Sigmoid colon (tissue), 7 donors: Measurements from ENCODE around the gene MRI1. TPM values are rescaled to one million over a fixed set of nuclear protein-coding genes. Genes with fewer than 3 reads are reported as not detected.

Experiments
- DNase-seq: peaks from one replicate; pipeline ENCODE4 v3.0.0-alpha.2; 2019
- H3K27ac ChIP-seq, 4 donors: fragments of 200-600 bp; sonication (generic); one replicate each; pipeline ENCODE4 v1.5.1; 2016 to 2019; ENCODE audit warnings: mild to moderate bottlenecking in 1 of 4
- H3K27me3 ChIP-seq, 3 donors: fragments of 200-600 bp; sonication (generic); one replicate each; pipeline ENCODE4 v1.5.1; 2019; ENCODE audit warnings: mild to moderate bottlenecking in 1 of 3
- H3K36me3 ChIP-seq, 4 donors: fragments of 200-600 bp; sonication (generic); one replicate each; pipeline ENCODE4 v1.5.1; 2016 to 2019
- H3K4me1 ChIP-seq, 4 donors: fragments of 200-600 bp; sonication (generic); one replicate each; pipeline ENCODE4 v1.5.1; 2017 to 2019
- H3K4me3 ChIP-seq, 4 donors: fragments of 200-600 bp; sonication (generic); one replicate each; pipeline ENCODE4 v1.5.1; 2017 to 2019; ENCODE audit warnings: mild to moderate bottlenecking in 2 of 4, moderate library complexity in 1 of 4
- H3K9me3 ChIP-seq, 4 donors: fragments of 200-600 bp in 3 of 4; sonication (generic) in 3 of 4; one replicate each; pipeline versions ENCODE4 v1.5.1 to v1.6.1; 2013 to 2019
- CTCF ChIP-seq, 4 experiments: fragments of 450-650 bp in 3 of 4; fragments of 200-600 bp in 1 of 4; IDR thresholded peaks; one replicate each; pipeline ENCODE4 v1.5.1; 2016 to 2019; ENCODE audit warnings: antibody characterized with exemption in 4 of 4, mild to moderate bottlenecking in 3 of 4, moderate library complexity in 2 of 4
- EP300 ChIP-seq, 4 donors: sonication (generic); formaldehyde crosslinking; IDR thresholded peaks; one replicate each; pipeline ENCODE4 v1.6.1; 2017; ENCODE audit warnings: antibody characterized with exemption in 4 of 4
- POLR2A ChIP-seq, 2 donors: fragments of 450-650 bp; IDR thresholded peaks; one replicate each; pipeline ENCODE4 v1.6.1; 2016; ENCODE audit warnings: antibody characterized with exemption in 2 of 2, mild to moderate bottlenecking in 2 of 2, moderate library complexity in 2 of 2
- POLR2AphosphoS5 ChIP-seq, 4 donors: sonication (generic); formaldehyde crosslinking; IDR thresholded peaks; one replicate each; pipeline ENCODE4 v1.6.1; 2017; ENCODE audit warnings: antibody characterized with exemption in 4 of 4
- WGBS, 2 donors: extraction: QIAGEN DNeasy Blood & Tissue Kit; methylation state at CpG; one replicate each; pipeline ENCODE4 v1.1.7; 2013; 5-methylcytosine and 5-hydroxymethylcytosine counted together
- intact Hi-C: fragments of 100-400 bp; cut with DNase I; formaldehyde crosslinking; loops from one replicate; pipeline ENCODE4 v1.15.1; 2023
- polyA plus RNA-seq, 3 donors: library from polyadenylated mRNA; stranded (reverse); fragments of 200-250 nt; gene quantifications; one replicate each; pipeline ENCODE4 v1.2.3, GENCODE V29; 2013
- total RNA-seq, 4 donors: library from RNA; depleted of rRNA; stranded (reverse); fragments of >200 nt; gene quantifications; one replicate each; pipeline ENCODE4 v1.1.0, GENCODE V29; 2016
- donor health status: healthy with polysubstance abuse.
- donor health status: Bipolar disorder and iron deficiency.
- donor health status: healthy.

The MRI1 gene
- total and polyA plus RNA-seq, 7 donors: 5.8 to 70.9 (median 27.4) TPM

- Histone ChIP-seq H3K4me1 (peaks cover 0 to 6% (median 0%) of the 10 kb centered on the region in 4 donors), H3K27ac (no peak overlapping the region), H3K9me3 (no peaks in the 10 kb centered on the region), H3K27me3 (no peaks in the 10 kb centered on the region), H3K36me3 (peaks cover 0 to 15% (median 3%) of the 10 kb centered on the region in 4 donors), H3K4me3 (no peak overlapping the region)
- no peak for DNase-seq
- TF ChIP-seq EP300 (IDR thresholded peaks at IDR 0.05) (no peak), POLR2AphosphoS5 (IDR thresholded peaks at IDR 0.05) (no peak), CTCF (IDR thresholded peaks at IDR 0.05) (no peak), POLR2A (IDR thresholded peaks at IDR 0.05) (no peak)
- WGBS, 2 donors: 98% methylated on average over 3 of the region's 3 CpGs
- intact Hi-C loops: no loop called here
Observed at GRCh38 chr19:13806728-13807127, 42.4 kb downstream of the MRI1 start.

DNA sequence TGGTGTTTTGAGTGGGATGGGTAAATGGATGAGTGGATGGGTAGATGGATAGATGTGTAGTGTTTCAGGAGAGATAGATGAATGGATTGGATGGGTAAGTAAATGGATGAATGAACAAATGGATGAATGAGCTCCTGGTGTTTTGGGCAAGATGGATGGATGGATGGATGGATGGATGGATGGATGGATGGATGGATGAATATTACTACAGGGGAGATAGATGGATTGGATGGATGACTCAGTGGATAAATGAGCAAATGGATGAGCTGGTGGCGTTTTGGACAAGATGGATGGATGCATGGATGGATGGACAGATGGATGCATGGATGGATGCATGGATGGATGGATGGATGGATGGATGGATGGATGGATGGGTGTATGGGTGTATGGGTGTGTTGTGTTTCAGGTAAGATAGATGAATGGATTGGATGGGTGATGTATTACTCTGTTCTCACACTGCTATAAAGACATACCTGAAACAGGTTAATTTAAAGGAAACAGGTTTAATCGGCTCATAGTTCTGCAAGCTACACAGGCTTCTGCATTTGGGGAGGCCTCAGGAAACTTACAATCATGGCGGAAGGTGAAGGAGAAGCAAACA is 43.2 kb downstream of the MRI1 start:
- no peak for TF ChIP-seq CTCF (IDR thresholded peaks at IDR 0.05)
- TF ChIP-seq POLR2AphosphoS5 (IDR thresholded peaks at IDR 0.05): no peak
- no peak for TF ChIP-seq POLR2A (IDR thresholded peaks at IDR 0.05)
- no peak for TF ChIP-seq EP300 (IDR thresholded peaks at IDR 0.05)
- Histone ChIP-seq H3K36me3 (peaks cover 0 to 15% (median 3%) of the 10 kb centered on the region in 4 donors), H3K4me1 (peaks cover 0 to 6% (median 0%) of the 10 kb centered on the region in 4 donors), H3K9me3 (no peaks in the 10 kb centered on the region), H3K4me3 (no peak overlapping the region), H3K27me3 (no peaks in the 10 kb centered on the region), H3K27ac (no peak overlapping the region)
- intact Hi-C loops: no loop called here
- no peak for DNase-seq
- 96 to 98% methylated on average over 3 of the region's 3 CpGs for WGBS, 2 donors

DNA sequence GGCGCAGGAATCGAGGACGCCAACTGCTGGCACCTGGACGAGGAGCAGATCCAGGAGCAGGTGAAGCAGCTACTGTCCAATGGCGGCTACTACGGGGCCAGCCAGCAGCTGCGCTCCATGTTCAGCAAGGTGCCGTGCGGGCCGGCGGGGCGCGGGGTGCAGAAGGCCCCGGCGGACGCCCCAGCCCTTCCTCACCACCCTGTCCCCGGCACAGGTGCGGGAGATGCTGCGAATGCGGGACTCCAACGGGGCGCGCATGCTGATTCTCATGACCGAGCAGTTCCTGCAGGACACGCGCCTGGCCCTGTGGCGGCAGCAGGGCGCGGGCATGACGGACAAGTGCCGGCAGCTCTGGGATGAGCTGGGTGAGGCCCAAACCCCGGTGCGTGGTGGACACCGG is 44.5 kb downstream of the MRI1 start:
- H3K4me3 ChIP-seq: no peak overlapping the region
- 96 to 97% methylated on average over 34 of the region's 34 CpGs for WGBS, 2 donors
- H3K4me1 ChIP-seq: peaks cover 0 to 6% (median 0%) of the 10 kb centered on the region in 4 donors
- peaks cover 0 to 20% (median 8%) of the 10 kb centered on the region in 4 donors for H3K36me3 ChIP-seq
- no peak for DNase-seq
- intact Hi-C loops: no loop called here
- H3K27me3 ChIP-seq: no peaks in the 10 kb centered on the region
- H3K9me3 ChIP-seq: no peaks in the 10 kb centered on the region
- no peak for TF ChIP-seq EP300 (IDR thresholded peaks at IDR 0.05)
- no peak for TF ChIP-seq POLR2AphosphoS5 (IDR thresholded peaks at IDR 0.05)
- no peak for TF ChIP-seq CTCF (IDR thresholded peaks at IDR 0.05)
- TF ChIP-seq POLR2A (IDR thresholded peaks at IDR 0.05): no peak
- no peak overlapping the region for H3K27ac ChIP-seq

GRCh38 chr19:13812544-13812943 is 48.2 kb downstream of the MRI1 start:
- Histone ChIP-seq H3K36me3 (peaks cover 0 to 16% (median 8%) of the 10 kb centered on the region in 4 donors), H3K4me1 (peaks cover 0 to 2% (median 0%) of the 10 kb centered on the region in 4 donors), H3K9me3 (no peaks in the 10 kb centered on the region), H3K27me3 (no peaks in the 10 kb centered on the region), H3K4me3 (no peak overlapping the region), H3K27ac (no peak overlapping the region)
- no peak for DNase-seq
- intact Hi-C loops: no loop called here
- WGBS, 2 donors: 91 to 95% methylated on average over 11 of the region's 11 CpGs
- no peak for TF ChIP-seq CTCF (IDR thresholded peaks at IDR 0.05)

- WGBS, 2 donors: 96 to 98% methylated on average over 2 of the region's 2 CpGs
- TF ChIP-seq CTCF (IDR thresholded peaks at IDR 0.05) (no peak), POLR2A (IDR thresholded peaks at IDR 0.05) (no peak), POLR2AphosphoS5 (IDR thresholded peaks at IDR 0.05) (no peak), EP300 (IDR thresholded peaks at IDR 0.05) (no peak)
- Histone ChIP-seq H3K27ac (no peak overlapping the region), H3K27me3 (no peaks in the 10 kb centered on the region), H3K4me3 (no peak overlapping the region), H3K4me1 (peaks cover 0 to 6% (median 0%) of the 10 kb centered on the region in 4 donors), H3K36me3 (peaks cover 0 to 16% (median 8%) of the 10 kb centered on the region in 4 donors), H3K9me3 (no peaks in the 10 kb centered on the region)
- no peak for DNase-seq
- intact Hi-C loops: no loop called here
Observed at GRCh38 chr19:13813147-13813546, 48.8 kb downstream of the MRI1 start.
